Measurements from ENCODE around the gene GPATCH11.

GRCh38 chr2:37061776-37062175 is 22.5 kb upstream of the GPATCH11 start:
- no peak for TF ChIP-seq MAZ (IDR thresholded peaks at IDR 0.05; ENCODE audit: borderline replicate concordance, low read depth, low read length)
- no peak for TF ChIP-seq CTCF (conservative IDR thresholded peaks at IDR 0.05; ENCODE audit: low read depth, low read length)
- TF ChIP-seq, protein P1, sequence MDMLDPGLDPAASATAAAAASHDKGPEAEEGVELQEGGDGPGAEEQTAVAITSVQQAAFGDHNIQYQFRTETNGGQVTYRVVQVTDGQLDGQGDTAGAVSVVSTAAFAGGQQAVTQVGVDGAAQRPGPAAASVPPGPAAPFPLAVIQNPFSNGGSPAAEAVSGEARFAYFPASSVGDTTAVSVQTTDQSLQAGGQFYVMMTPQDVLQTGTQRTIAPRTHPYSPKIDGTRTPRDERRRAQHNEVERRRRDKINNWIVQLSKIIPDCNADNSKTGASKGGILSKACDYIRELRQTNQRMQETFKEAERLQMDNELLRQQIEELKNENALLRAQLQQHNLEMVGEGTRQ (IDR thresholded peaks at IDR 0.05; ENCODE audit: low read depth, low read length), result no peak
- no peak for TF ChIP-seq POLR2A (IDR thresholded peaks at IDR 0.05; ENCODE audit: low read depth, low read length)
- TF ChIP-seq SMC3 (IDR thresholded peaks at IDR 0.05; ENCODE audit: low read depth, low read length), result no peak
- TF ChIP-seq RAD21 (IDR thresholded peaks at IDR 0.05; ENCODE audit: low read length), result no peak
- TF ChIP-seq CHD1 (IDR thresholded peaks at IDR 0.05; ENCODE audit: low read depth, low read length), result no peak
- TF ChIP-seq NFE2L2 (IDR thresholded peaks at IDR 0.05; ENCODE audit: low read depth, low read length), result no peak
- no peak for TF ChIP-seq RFX5 (IDR thresholded peaks at IDR 0.05; ENCODE audit: low read depth, low read length)
- TF ChIP-seq BHLHE40 (IDR thresholded peaks at IDR 0.05; ENCODE audit: low read depth, low read length), result no peak
- no peak for TF ChIP-seq MXI1 (IDR thresholded peaks at IDR 0.05; ENCODE audit: borderline replicate concordance, low read depth, low read length)
- TF ChIP-seq CEBPB (IDR thresholded peaks at IDR 0.05; ENCODE audit: low read depth, low read length), result no peak

Data from IMR-90 (cell line).